Stimulated activated naive B cell treated with anti-CD40 and anti-IgM and Interleukin-4, amounts not matched to agents 10 μg/mL and 1 μg/mL and 100 μg/mL, for 72 hours (primary cell): ENCODE data around the gene PARVB.
A peak's percentile ranks its signal among the peaks of the same experiment; 100 is the strongest.
"Not testable (repeated sequence)": the region's sequence is repeated elsewhere in the genome, so short reads cannot be mapped to it uniquely, and the experiment has no call there.

Source experiments
- ATAC-seq, 2 donors: fragments of 150-1000 bp; cut with Tn5 transposase; replicated peaks; 2 replicates each; pipeline ENCODE4 v1.10.0; 2021; ENCODE audit warnings: moderate library complexity in 1 of 2
- DNase-seq: peaks from one replicate; pipeline ENCODE4 v3.0.0; 2021
- H3K27ac Mint-ChIP-seq: one replicate; pipeline ENCODE4 v1.8.0; 2022; ENCODE audit warnings: mild to moderate bottlenecking, mixed read lengths
- H3K27me3 Mint-ChIP-seq, 2 donors: one replicate each; pipeline ENCODE4 v1.8.0; 2022; ENCODE audit warnings: mixed read lengths in 2 of 2
- H3K36me3 Mint-ChIP-seq, 2 donors: one replicate each; pipeline ENCODE4 v1.8.0; 2022; ENCODE audit warnings: mixed read lengths in 2 of 2, mild to moderate bottlenecking in 1 of 2
- H3K4me1 Mint-ChIP-seq, 2 donors: one replicate each; pipeline ENCODE4 v1.8.0; 2022; ENCODE audit warnings: mixed read lengths in 2 of 2, mild to moderate bottlenecking in 1 of 2
- H3K4me3 Mint-ChIP-seq, 2 donors: one replicate each; pipeline ENCODE4 v1.8.0; 2022; ENCODE audit warnings: mild to moderate bottlenecking in 2 of 2, mixed read lengths in 2 of 2, moderate library complexity in 1 of 2
- H3K9me3 Mint-ChIP-seq, 2 donors: one replicate each; pipeline ENCODE4 v1.8.0; 2022; ENCODE audit warnings: mixed read lengths in 2 of 2, mild to moderate bottlenecking in 1 of 2

Gene PARVB

GRCh38 chr22:44042249-44043218 is 18.4 kb downstream of the PARVB start:
- peaks cover 53 to 76% of the 10 kb centered on the region in 2 donors for H3K4me1 Mint-ChIP-seq
- ATAC-seq (peak; percentile 98 to 99), DNase-seq (peak; percentile 71)
- peaks cover 49 to 71% of the 10 kb centered on the region in 2 donors for H3K36me3 Mint-ChIP-seq
- H3K27ac Mint-ChIP-seq: peak overlapping the region; percentile 87
- H3K9me3 Mint-ChIP-seq: peaks cover 0 to 2% of the 10 kb centered on the region in 2 donors
- no peaks in the 10 kb centered on the region for H3K27me3 Mint-ChIP-seq
- peak overlapping the region; percentile 23 to 31 for H3K4me3 Mint-ChIP-seq

GRCh38 chr22:44045145-44045544 is 21.0 kb downstream of the PARVB start:
- H3K4me1 Mint-ChIP-seq: peaks cover 57 to 83% of the 10 kb centered on the region in 2 donors
- H3K27ac Mint-ChIP-seq: peak overlapping the region; percentile 62
- H3K36me3 Mint-ChIP-seq: peaks cover 50 to 65% of the 10 kb centered on the region in 2 donors
- no peaks in the 10 kb centered on the region for H3K27me3 Mint-ChIP-seq
- H3K9me3 Mint-ChIP-seq: peaks cover 0 to 2% of the 10 kb centered on the region in 2 donors
- no peak overlapping the region for H3K4me3 Mint-ChIP-seq
- DNase-seq: no peak
- no peak for ATAC-seq

DNA sequence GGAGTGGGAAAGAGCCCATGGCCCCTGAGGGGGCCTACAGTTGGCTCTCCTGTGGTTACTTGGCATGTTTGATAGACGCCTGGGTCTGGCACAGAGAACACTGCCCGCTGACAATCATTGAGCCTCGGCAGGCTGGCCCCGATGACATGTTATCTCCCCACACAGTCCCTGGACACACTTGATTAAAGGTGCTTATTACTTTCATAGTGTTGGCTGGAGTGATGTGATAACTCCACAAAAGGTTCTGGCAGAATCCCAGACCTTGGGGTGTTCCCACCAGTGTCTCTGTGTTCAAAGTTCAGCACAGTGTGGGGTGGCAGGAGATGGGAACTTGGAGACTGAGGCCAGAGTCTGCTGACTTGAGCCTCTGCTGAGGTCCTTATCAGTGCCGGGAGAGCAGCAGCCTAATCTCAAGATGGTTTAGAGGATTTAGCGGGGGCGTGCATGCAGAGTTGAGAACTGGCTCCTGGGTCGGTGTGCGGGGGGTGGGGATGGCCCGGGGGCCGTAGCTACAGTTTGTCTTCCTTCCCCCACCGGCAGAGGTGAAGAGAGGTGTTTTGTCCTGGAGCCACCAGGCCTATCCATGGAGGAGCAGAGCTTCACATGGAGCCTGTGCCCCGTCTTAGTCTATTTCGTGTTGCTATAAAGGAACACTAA is 22.5 kb downstream of the PARVB start:
- no peaks in the 10 kb centered on the region for H3K27me3 Mint-ChIP-seq
- peaks cover 52 to 70% of the 10 kb centered on the region in 2 donors for H3K36me3 Mint-ChIP-seq
- H3K27ac Mint-ChIP-seq: peak overlapping the region; percentile 85
- ATAC-seq: no peak
- H3K4me3 Mint-ChIP-seq: peak overlapping the region; percentile 47 to 65
- H3K9me3 Mint-ChIP-seq: no peaks in the 10 kb centered on the region
- peaks cover 57 to 87% of the 10 kb centered on the region in 2 donors for H3K4me1 Mint-ChIP-seq
- no peak for DNase-seq

DNA sequence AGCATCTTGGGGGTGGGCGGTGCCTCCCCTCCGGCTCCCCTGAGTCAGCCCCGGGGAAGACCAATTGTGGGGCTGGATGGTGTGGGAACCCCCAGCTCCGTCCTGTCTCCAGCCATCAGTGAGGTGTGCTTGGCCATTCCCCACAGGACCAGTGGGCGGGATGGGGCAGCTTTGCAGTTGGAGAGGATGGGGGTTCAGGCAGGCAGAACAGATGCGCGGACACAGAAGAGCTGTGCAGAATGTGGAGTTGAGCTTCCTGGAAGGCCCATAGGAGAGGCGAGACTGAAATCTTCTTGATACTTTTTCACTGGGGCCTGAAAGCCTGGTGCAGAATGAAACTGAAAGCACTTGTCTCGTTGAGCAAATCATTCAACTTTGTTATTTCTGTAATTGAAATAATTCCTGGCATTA is 23.8 kb downstream of the PARVB start:
- ATAC-seq (peak in 1 of 2 donors; percentile 43), DNase-seq (no peak)
- Mint-ChIP-seq H3K27me3 (no peaks in the 10 kb centered on the region), H3K9me3 (no peaks in the 10 kb centered on the region), H3K36me3 (peaks cover 54 to 73% of the 10 kb centered on the region in 2 donors), H3K4me3 (peak overlapping the region; percentile 65 to 69), H3K27ac (peak overlapping the region; percentile 39), H3K4me1 (peaks cover 52 to 76% of the 10 kb centered on the region in 2 donors)

GRCh38 chr22:44049486-44050231 is 25.6 kb downstream of the PARVB start:
- peak overlapping the region; percentile 25 for H3K27ac Mint-ChIP-seq
- DNase-seq (no peak), ATAC-seq (peak; percentile 53 to 72)
- no peaks in the 10 kb centered on the region for H3K27me3 Mint-ChIP-seq
- peaks cover 51 to 67% of the 10 kb centered on the region in 2 donors for H3K36me3 Mint-ChIP-seq
- peaks cover 49 to 66% of the 10 kb centered on the region in 2 donors for H3K4me1 Mint-ChIP-seq
- no peaks in the 10 kb centered on the region for H3K9me3 Mint-ChIP-seq
- H3K4me3 Mint-ChIP-seq: peak overlapping the region; percentile 39 to 43

GRCh38 chr22:44050766-44051355 is 26.8 kb downstream of the PARVB start:
- Mint-ChIP-seq H3K4me3 (no peak overlapping the region), H3K9me3 (no peaks in the 10 kb centered on the region), H3K4me1 (peaks cover 42 to 54% of the 10 kb centered on the region in 2 donors), H3K36me3 (peaks cover 41 to 61% of the 10 kb centered on the region in 2 donors), H3K27me3 (no peaks in the 10 kb centered on the region), H3K27ac (peak overlapping the region; percentile 79)
- no peak for DNase-seq
- ATAC-seq: no peak

GRCh38 chr22:44051358-44051757 is 27.3 kb downstream of the PARVB start:
- Mint-ChIP-seq H3K36me3 (peaks cover 44 to 62% of the 10 kb centered on the region in 2 donors), H3K9me3 (no peaks in the 10 kb centered on the region), H3K4me3 (no peak overlapping the region), H3K27me3 (no peaks in the 10 kb centered on the region), H3K4me1 (peaks cover 42 to 56% of the 10 kb centered on the region in 2 donors), H3K27ac (peak overlapping the region; percentile 69)
- no peak for ATAC-seq
- DNase-seq: no peak

- no peak overlapping the region for H3K4me3 Mint-ChIP-seq
- H3K36me3 Mint-ChIP-seq: peaks cover 38 to 60% of the 10 kb centered on the region in 2 donors
- no peak overlapping the region for H3K27ac Mint-ChIP-seq
- no peaks in the 10 kb centered on the region for H3K9me3 Mint-ChIP-seq
- no peak for DNase-seq
- no peak for ATAC-seq
- no peaks in the 10 kb centered on the region for H3K27me3 Mint-ChIP-seq
- H3K4me1 Mint-ChIP-seq: peaks cover 36 to 52% of the 10 kb centered on the region in 2 donors
These were observed 27.9 kb downstream of the PARVB start for GRCh38 chr22:44051961-44052360.

DNA sequence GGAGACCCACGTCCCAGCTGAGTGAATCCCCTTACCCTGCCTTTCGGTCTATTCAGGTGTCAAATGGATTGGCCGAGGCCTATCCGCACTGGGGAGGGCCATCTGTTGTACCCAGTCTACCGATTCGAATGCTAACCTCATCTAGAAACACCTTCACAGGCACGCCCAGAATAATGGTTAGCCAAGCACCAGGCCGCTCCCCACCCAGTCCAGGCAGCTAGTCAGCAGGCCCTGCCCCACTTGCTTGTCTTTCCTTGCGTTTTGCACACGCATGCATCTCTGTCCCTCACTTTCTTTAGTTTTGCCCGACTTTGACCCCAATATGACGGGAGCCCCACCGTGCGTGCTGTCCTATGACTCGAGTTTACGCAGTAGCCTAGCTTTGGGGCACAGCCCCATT is 31.7 kb downstream of the PARVB start:
- Mint-ChIP-seq H3K9me3 (peaks cover 5% of the 10 kb centered on the region in 2 donors), H3K4me3 (no peak overlapping the region), H3K36me3 (peaks cover 44 to 63% of the 10 kb centered on the region in 2 donors), H3K4me1 (peaks cover 24 to 37% of the 10 kb centered on the region in 2 donors), H3K27me3 (no peaks in the 10 kb centered on the region), H3K27ac (no peak overlapping the region)
- ATAC-seq (no peak), DNase-seq (no peak)

DNA sequence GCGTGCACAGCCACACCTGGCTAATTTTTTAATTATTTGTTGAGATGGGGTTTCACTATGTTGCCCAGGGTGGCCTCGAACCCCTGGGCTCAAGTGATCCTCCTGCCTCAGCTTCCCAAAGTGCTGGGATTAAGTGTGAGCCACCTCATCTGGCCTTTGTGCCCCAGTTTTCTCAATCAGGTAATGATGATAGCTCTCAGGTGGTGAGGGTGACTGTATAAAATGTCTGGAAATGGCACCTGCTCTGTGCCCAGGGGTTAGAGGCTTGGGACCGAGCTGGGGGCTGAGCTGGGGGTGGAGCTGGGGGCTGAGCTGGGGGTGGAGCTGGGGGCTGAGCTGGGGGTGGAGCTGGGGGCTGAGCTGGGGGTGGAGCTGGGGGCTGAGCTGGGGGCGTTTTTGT is 32.5 kb downstream of the PARVB start:
- not testable (repeated sequence) for H3K9me3 Mint-ChIP-seq, ATAC-seq, H3K4me3 Mint-ChIP-seq, H3K27ac Mint-ChIP-seq, H3K27me3 Mint-ChIP-seq, DNase-seq
- peaks cover 20 to 28% of the 10 kb centered on the region in 2 donors for H3K4me1 Mint-ChIP-seq
- H3K36me3 Mint-ChIP-seq: peaks cover 36 to 54% of the 10 kb centered on the region in 2 donors

GRCh38 chr22:44057401-44057987 is 33.4 kb downstream of the PARVB start:
- Mint-ChIP-seq H3K4me3 (no peak overlapping the region), H3K36me3 (peaks cover 33 to 52% of the 10 kb centered on the region in 2 donors), H3K27ac (peak overlapping the region; percentile 14), H3K4me1 (peaks cover 23 to 34% of the 10 kb centered on the region in 2 donors), H3K9me3 (peaks cover 5% of the 10 kb centered on the region in 2 donors), H3K27me3 (no peaks in the 10 kb centered on the region)
- no peak for DNase-seq
- ATAC-seq: no peak

GRCh38 chr22:44063462-44064371 is 39.6 kb downstream of the PARVB start:
- Mint-ChIP-seq H3K27ac (peak overlapping the region; percentile 86), H3K27me3 (no peaks in the 10 kb centered on the region), H3K36me3 (peaks cover 22 to 51% of the 10 kb centered on the region in 2 donors), H3K4me1 (peaks cover 40 to 68% of the 10 kb centered on the region in 2 donors), H3K4me3 (peak overlapping the region; percentile 39 to 53), H3K9me3 (peaks cover 5% of the 10 kb centered on the region in 2 donors)
- DNase-seq (peak; percentile 15), ATAC-seq (peak in 1 of 2 donors; percentile 23)
